HCT116 (cell line): ENCODE data around the gene GRIA1. TPM values are rescaled to one million over a fixed set of nuclear protein-coding genes. Genes with fewer than 3 reads are reported as not detected.

Experiments used
- ATAC-seq: fragments of 200-7000 bp; cut with Tn5 transposase; 2 replicates; pipeline ENCODE4 v1.9.1; 2020; ENCODE audit warnings: mild to moderate bottlenecking, moderate library complexity
- BruUV-seq: library from RNA; stranded (reverse); fragments of 400-500 nt; replicated peaks from 2 replicates; lab custom pipeline; 2021; lab: Mats Ljungman, UMichigan
- CTCF ChIA-PET: fragments of 300-600 bp; sonication (Branson Sonifier 250); formaldehyde crosslinking; loops from one replicate; lab custom pipeline; 2021; ENCODE audit warnings: antibody characterized with exemption; lab: Charles Lee
- POLR2A ChIA-PET: fragments of 300-600, 350-600 bp; sonication (Branson Sonifier 250); formaldehyde crosslinking; loops from one replicate; lab custom pipeline; 2021; ENCODE audit warnings: antibody characterized with exemption; lab: Charles Lee
- RAD21 ChIA-PET, 2 experiments: fragments of 300-600 bp; sonication (Branson Sonifier 250); formaldehyde crosslinking; loops; one replicate each; lab custom pipeline; 2023; ENCODE audit warnings: low total read pairs in 2 of 2; ENCODE audit not compliant: uncharacterized antibody in 2 of 2, unreplicated experiment in 2 of 2, low non-redundant PET in 1 of 2; lab: Charles Lee
- DNase-seq: peaks from one replicate; pipeline ENCODE4 v3.0.0-alpha.2; 2010; ENCODE audit warnings: low read depth, low spot score
- H2AFZ ChIP-seq: fragments of 200-600 bp; shearing (Covaris generic), sonication (generic); 2 replicates; pipeline ENCODE4 v1.6.1; 2017; ENCODE audit warnings: low read depth, mixed run types, mixed read lengths, antibody characterized with exemption, low read length; ENCODE audit not compliant: poor library complexity, severe bottlenecking
- H3K27ac ChIP-seq: 2 replicates; pipeline ENCODE4 v1.5.1; 2012; ENCODE audit warnings: low read depth, low read length
- H3K27me3 ChIP-seq: fragments of 200-600 bp; sonication (generic); 2 replicates; pipeline ENCODE4 v1.6.1; 2016; ENCODE audit warnings: mixed run types, low read length, mixed read lengths; ENCODE audit not compliant: insufficient read depth
- H3K36me3 ChIP-seq, 2 experiments: fragments of 200-500 bp in 1 of 2; fragments of 200-600 bp in 1 of 2; sonication (Bioruptor generic) in 1 of 2; sonication (generic) in 1 of 2; 2 replicates each; pipeline versions ENCODE4 v1.5.1 to v1.6.1; 2014 to 2016; ENCODE audit warnings: low read length in 2 of 2, inconsistent platforms in 1 of 2, mixed read lengths in 1 of 2, mixed run types in 1 of 2; ENCODE audit not compliant: insufficient read depth in 2 of 2, control insufficient read depth in 1 of 2
- H3K4me1 ChIP-seq, 2 experiments: fragments of 200-600 bp in 1 of 2; sonication (generic) in 1 of 2; 2 replicates each; pipeline versions ENCODE4 v1.5.1 to v1.6.1; 2012 to 2017; ENCODE audit warnings: low read length in 2 of 2, inconsistent platforms in 1 of 2, mild to moderate bottlenecking in 1 of 2, mixed read lengths in 1 of 2, mixed run types in 1 of 2, moderate library complexity in 1 of 2; ENCODE audit not compliant: insufficient read depth in 2 of 2, control insufficient read depth in 1 of 2
- H3K4me2 ChIP-seq: fragments of 200-600 bp; sonication (generic); 2 replicates; pipeline ENCODE4 v1.6.1; 2017; ENCODE audit warnings: mixed run types, low read length, mixed read lengths
- H3K4me3 ChIP-seq, 2 experiments: fragments of 200-600 bp in 1 of 2; sonication (generic) in 1 of 2; replicated peaks in 1 of 2; 2 replicates each; pipeline ENCODE4 v1.5.1; 2011 to 2016; ENCODE audit warnings: low read length in 2 of 2, control low read depth in 1 of 2, low read depth in 1 of 2, mild to moderate bottlenecking in 1 of 2, mixed read lengths in 1 of 2, mixed run types in 1 of 2
- H3K79me2 ChIP-seq: fragments of 200-600 bp; sonication (generic); 2 replicates; pipeline ENCODE4 v1.6.1; 2017; ENCODE audit warnings: mild to moderate bottlenecking, mixed run types, low read length, moderate library complexity, mixed read lengths; ENCODE audit not compliant: insufficient read depth
- H3K9ac ChIP-seq: fragments of 200-600 bp; sonication (generic); 2 replicates; pipeline ENCODE4 v1.6.1; 2016; ENCODE audit warnings: low read length, mixed read lengths
- H3K9me2 ChIP-seq: fragments of 200-600 bp; sonication (generic), shearing (Covaris generic); 2 replicates; pipeline ENCODE4 v1.6.1; 2017; ENCODE audit warnings: mixed run types, mild to moderate bottlenecking, moderate library complexity; ENCODE audit not compliant: insufficient read depth
- H3K9me3 ChIP-seq, 2 experiments: fragments of 200-500 bp in 1 of 2; fragments of 200-600 bp in 1 of 2; sonication (Bioruptor generic) in 1 of 2; sonication (generic) in 1 of 2; 2 replicates each; pipeline ENCODE4 v1.6.1; 2014 to 2017; ENCODE audit warnings: low read length in 2 of 2, mixed read lengths in 2 of 2, inconsistent platforms in 1 of 2, low read depth in 1 of 2, mild to moderate bottlenecking in 1 of 2, mixed run types in 1 of 2, moderate library complexity in 1 of 2; ENCODE audit not compliant: control insufficient read depth in 1 of 2, insufficient read depth in 1 of 2
- H4K20me1 ChIP-seq: fragments of 200-600 bp; sonication (generic), shearing (Covaris generic); 2 replicates; pipeline ENCODE4 v1.6.1; 2017; ENCODE audit warnings: mixed run types, mild to moderate bottlenecking, moderate library complexity; ENCODE audit not compliant: insufficient read depth
- ATF3 ChIP-seq: IDR thresholded peaks from 2 replicates; pipeline ENCODE4 v1.6.1; 2012
- CBX3 ChIP-seq: IDR thresholded peaks from 2 replicates; pipeline ENCODE4 v1.6.1; 2012; ENCODE audit warnings: low read depth
- ELF1 ChIP-seq: IDR thresholded peaks from 2 replicates; pipeline ENCODE4 v1.6.1; 2012; ENCODE audit warnings: low read depth, borderline replicate concordance
- EZH2 ChIP-seq: fragments of 200-600 bp; sonication (generic); IDR thresholded peaks from 2 replicates; pipeline ENCODE4 v1.6.1; 2017; ENCODE audit warnings: antibody characterized with exemption, mixed run types
- EZH2phosphoT487 ChIP-seq: fragments of 200-600 bp; IDR thresholded peaks from 2 replicates; pipeline ENCODE4 v1.6.1; 2018; ENCODE audit warnings: antibody characterized with exemption, borderline replicate concordance
- JUND ChIP-seq: IDR thresholded peaks from 2 replicates; pipeline ENCODE4 v1.6.1; 2012
- MAX ChIP-seq: IDR thresholded peaks from 2 replicates; pipeline ENCODE4 v1.6.1; 2012
- REST ChIP-seq: IDR thresholded peaks from 2 replicates; pipeline ENCODE4 v1.6.1; 2012; ENCODE audit warnings: low read depth
- SIN3A ChIP-seq: IDR thresholded peaks from 2 replicates; pipeline ENCODE4 v1.6.1; 2012; ENCODE audit warnings: low read depth
- SRF ChIP-seq: IDR thresholded peaks from 2 replicates; pipeline ENCODE4 v1.6.1; 2012; ENCODE audit warnings: low read depth
- YY1 ChIP-seq: IDR thresholded peaks from 2 replicates; pipeline ENCODE4 v1.6.1; 2011; ENCODE audit warnings: low read length, low read depth, moderate library complexity, mild to moderate bottlenecking; ENCODE audit not compliant: insufficient replicate concordance; ENCODE audit errors: extremely low read depth
- ZBTB33 ChIP-seq: IDR thresholded peaks from 2 replicates; pipeline ENCODE4 v1.6.1; 2011; ENCODE audit warnings: mild to moderate bottlenecking, low read length, moderate library complexity; ENCODE audit not compliant: insufficient replicate concordance; ENCODE audit errors: extremely low read depth
- intact Hi-C: fragments of 100-400 bp; cut with micrococcal nuclease; formaldehyde crosslinking; loops from 2 replicates; pipeline ENCODE4 v1.10.0; 2022
- total RNA-seq: library from RNA; stranded (reverse); gene quantifications from one replicate; pipeline ENCODE4 v1.2.1, GENCODE V29; 2021; ENCODE audit not compliant: unreplicated experiment

The GRIA1 gene
- total RNA-seq, 1 experiment from 2014 or later: not detected

GRCh38 chr5:153823036-153823435, 332.6 kb downstream of the GRIA1 start (continued):
- no peak for TF ChIP-seq MAX
- TF ChIP-seq REST: no peak
- no peak for TF ChIP-seq EZH2phosphoT487
- no peak for TF ChIP-seq EZH2
- no peak for TF ChIP-seq SIN3A
- TF ChIP-seq, all 23 proteins: peak for 0

GRCh38 chr5:153824909-153825308, 334.4 kb downstream of the GRIA1 start:
- Histone ChIP-seq H3K9me3 (no peaks in the 10 kb centered on the region), H3K36me3 (no peaks in the 10 kb centered on the region), H3K27me3 (peaks cover 25% of the 10 kb centered on the region), H2AFZ (no peak overlapping the region), H3K79me2 (no peaks in the 10 kb centered on the region), H3K4me1 (no peaks in the 10 kb centered on the region), H3K27ac (no peak overlapping the region), H4K20me1 (no peaks in the 10 kb centered on the region; the same call in 1 of the 2 replicates), H3K9ac (no peak overlapping the region), H3K4me2 (no peak overlapping the region), H3K4me3 (no peak overlapping the region), H3K9me2 (no peaks in the 10 kb centered on the region)
- POLR2A ChIA-PET: no interaction called here
- no peak for TF ChIP-seq CBX3
- TF ChIP-seq SRF: no peak
- no peak for TF ChIP-seq EZH2phosphoT487
- TF ChIP-seq REST: no peak
- TF ChIP-seq YY1: no peak
- no peak for TF ChIP-seq JUND
- TF ChIP-seq ELF1: no peak
- no peak for TF ChIP-seq ZBTB33
- TF ChIP-seq ATF3: no peak
- no peak for ATAC-seq
- CTCF ChIA-PET: no interaction called here
- RAD21 ChIA-PET: no interaction called here
- DNase-seq: no peak
- intact Hi-C loops: loop anchor here (5.0 kb wide), 1 partner anchor 142 kb away; no protein-coding TSS in a partner anchor
- no TSS peak for BruUV-seq
